HepG2 (cell line): Measurements from ENCODE around the gene TCFL5. TPM values are rescaled to one million over a fixed set of nuclear protein-coding genes. Genes with fewer than 3 reads are reported as not detected.

Experiments used
- CBFB ChIP-seq: sonication (generic); formaldehyde crosslinking; IDR thresholded peaks from 2 replicates; pipeline ENCODE4 v1.4.0; 2020; ENCODE audit warnings: missing genetic modification reagents
- ELF1 ChIP-seq: sonication (generic); formaldehyde crosslinking; IDR thresholded peaks from 2 replicates; pipeline ENCODE4 v1.4.0; 2020; ENCODE audit warnings: missing genetic modification reagents
- ETV5 ChIP-seq: IDR thresholded peaks from 2 replicates; pipeline ENCODE4 v1.6.1; 2018; ENCODE audit warnings: missing biosample characterization, missing genetic modification reagents, inconsistent platforms, borderline replicate concordance
- FOXP1 ChIP-seq, 2 experiments: fragments of 450-650 bp in 1 of 2; IDR thresholded peaks; 2 replicates each; pipeline ENCODE4 v1.6.1; 2017 to 2018; ENCODE audit warnings: antibody characterized with exemption in 1 of 2
- MAFF ChIP-seq: IDR thresholded peaks from 2 replicates; pipeline ENCODE4 v1.6.1; 2011; ENCODE audit warnings: low read depth, low read length, improper control_type of control experiment
- NFKB2 ChIP-seq: sonication (generic); formaldehyde crosslinking; IDR thresholded peaks from 2 replicates; pipeline ENCODE4 v1.4.0; 2020; ENCODE audit warnings: missing genetic modification reagents, borderline replicate concordance
- NONO ChIP-seq, 2 experiments: fragments of 450-650 bp in 1 of 2; sonication (generic) in 1 of 2; formaldehyde crosslinking in 1 of 2; IDR thresholded peaks in 1 of 2; conservative IDR thresholded peaks in 1 of 2; 2 replicates each; pipeline versions ENCODE4 v1.6.1 to v1.8.0; 2017 to 2022; ENCODE audit warnings: mild to moderate bottlenecking in 1 of 2, missing genetic modification reagents in 1 of 2, moderate library complexity in 1 of 2
- PCBP2 ChIP-seq: fragments of 200-400 bp; formaldehyde crosslinking; optimal IDR thresholded peaks from 2 replicates; pipeline ENCODE3; 2018; ENCODE audit warnings: low read length, low read depth; ENCODE audit not compliant: poor library complexity, severe bottlenecking
- RNF2 ChIP-seq: fragments of 450-650 bp; conservative IDR thresholded peaks from 2 replicates; pipeline ENCODE4 v1.6.1; 2016; ENCODE audit warnings: low read depth
- YEATS2 ChIP-seq: sonication (generic); formaldehyde crosslinking; IDR thresholded peaks from 2 replicates; pipeline ENCODE4 v1.4.0; 2020; ENCODE audit warnings: missing genetic modification reagents, borderline replicate concordance
- ZBTB1 ChIP-seq: sonication (generic); formaldehyde crosslinking; IDR thresholded peaks from 2 replicates; pipeline ENCODE4 v1.4.0; 2020; ENCODE audit warnings: missing genetic modification reagents, borderline replicate concordance
- ZFP1 ChIP-seq: IDR thresholded peaks from 2 replicates; pipeline ENCODE4 v1.6.1; 2016
- ZNF678 ChIP-seq: sonication (generic); formaldehyde crosslinking; IDR thresholded peaks from 2 replicates; pipeline ENCODE4 v1.4.0; 2020; ENCODE audit warnings: mild to moderate bottlenecking, missing genetic modification reagents
- polyA plus RNA-seq, 8 experiments: library from polyadenylated mRNA; depleted of rRNA in 3 of 8; stranded (reverse) in 7 of 8; unstranded in 1 of 8; fragments of >200 nt; fragmentation: Illumina TruSeq in 4 of 8; extraction: Trizol in 4 of 8; gene quantifications; 2 replicates each; pipeline versions ENCODE4 v1.2.1 to v1.2.3, GENCODE V29; 2011 to 2016; ENCODE audit warnings: low read depth in 4 of 8, missing spikeins in 1 of 8, mixed read lengths in 1 of 8; ENCODE audit not compliant: insufficient read depth in 1 of 8
- total RNA-seq, 5 experiments: library from RNA; depleted of rRNA; stranded (reverse); fragments of >200 nt; fragmentation: Illumina TruSeq; extraction: Trizol; gene quantifications; 2 replicates each; pipeline ENCODE4 v1.2.3, GENCODE V29; 2016; ENCODE audit warnings: low read depth in 1 of 5
- TF ChIP-seq, protein P1 (sequence below): sonication (generic); IDR thresholded peaks from 2 replicates; pipeline ENCODE4 v1.6.1; 2016; ENCODE audit warnings: low read depth, borderline replicate concordance
- TF ChIP-seq, protein P2 (sequence below): sonication (generic); formaldehyde crosslinking; IDR thresholded peaks from 2 replicates; pipeline ENCODE4 v1.4.0; 2020; ENCODE audit warnings: missing genetic modification reagents, borderline replicate concordance
- TF ChIP-seq, protein P3 (sequence below): sonication (generic); formaldehyde crosslinking; IDR thresholded peaks from 2 replicates; pipeline ENCODE4 v1.4.0; 2020; ENCODE audit warnings: missing genetic modification reagents, mild to moderate bottlenecking, borderline replicate concordance
- TF ChIP-seq, protein P4 (sequence below): IDR thresholded peaks from 2 replicates; pipeline ENCODE4 v1.6.1; 2018; ENCODE audit warnings: missing genetic modification reagents, mild to moderate bottlenecking, missing compliant biosample characterization

Gene TCFL5
- total and polyA plus RNA-seq, 2 of the 13 experiments (the other 11 are each of a cell fraction or from before 2014, with no cell fraction given): 14.8 to 20.0 TPM

DNA sequence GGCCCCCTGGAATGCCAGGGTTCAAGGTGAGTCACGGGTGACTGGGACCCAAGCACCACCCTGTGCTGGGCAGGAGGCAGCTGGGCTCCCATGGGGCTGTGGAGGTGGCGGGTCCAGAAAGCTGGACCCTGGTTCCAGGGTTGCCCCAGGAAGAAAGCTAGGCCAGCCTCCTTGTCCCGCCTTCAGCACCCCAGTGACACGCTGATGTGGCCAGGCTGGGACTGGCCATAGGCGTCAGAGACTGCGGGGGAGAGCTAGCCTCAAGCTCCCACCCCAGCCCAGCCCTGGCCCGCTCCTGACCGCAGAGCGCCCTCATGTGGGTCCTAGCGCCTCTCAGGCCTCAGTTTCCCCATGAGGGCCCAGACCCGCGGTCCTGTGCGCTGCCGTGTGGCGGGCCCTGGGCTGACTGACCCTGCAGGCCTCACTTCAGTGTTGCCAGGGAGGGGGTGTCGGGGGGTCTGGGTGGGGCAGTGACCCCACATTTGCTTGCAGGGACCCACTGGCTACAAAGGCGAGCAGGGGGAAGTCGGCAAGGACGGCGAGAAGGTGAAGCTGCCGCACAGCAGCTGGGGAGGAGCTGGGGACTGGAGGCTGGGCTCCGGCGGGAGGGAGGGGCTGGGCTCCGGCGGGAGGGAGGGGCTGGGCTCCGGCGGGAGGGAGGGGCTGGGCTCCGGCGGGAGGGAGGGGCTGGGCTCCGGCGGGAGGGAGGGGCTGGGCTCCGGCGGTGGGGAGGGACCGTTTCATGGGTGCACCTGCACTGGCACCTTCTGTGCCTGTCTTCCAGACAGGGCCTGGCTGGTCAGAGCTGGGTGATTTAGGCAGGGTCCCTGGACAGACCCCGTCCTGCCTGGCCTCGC, 36.9 kb downstream of the TCFL5 start (continued):
- TF ChIP-seq PCBP2: no peak
- TF ChIP-seq NFKB2 (CRISPR knock-in tag): peak; percentile 48; the same call in 1 of the 2 replicates
- TF ChIP-seq ZBTB1: no peak
- TF ChIP-seq, protein P1, sequence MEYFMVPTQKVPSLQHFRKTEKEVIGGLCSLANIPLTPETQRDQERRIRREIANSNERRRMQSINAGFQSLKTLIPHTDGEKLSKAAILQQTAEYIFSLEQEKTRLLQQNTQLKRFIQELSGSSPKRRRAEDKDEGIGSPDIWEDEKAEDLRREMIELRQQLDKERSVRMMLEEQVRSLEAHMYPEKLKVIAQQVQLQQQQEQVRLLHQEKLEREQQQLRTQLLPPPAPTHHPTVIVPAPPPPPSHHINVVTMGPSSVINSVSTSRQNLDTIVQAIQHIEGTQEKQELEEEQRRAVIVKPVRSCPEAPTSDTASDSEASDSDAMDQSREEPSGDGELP: no peak
- peak; percentile 18; the same call in 1 of the 2 replicates for TF ChIP-seq ETV5 (CRISPR knock-in tag)
- TF ChIP-seq FOXP1 (IDR thresholded peaks at IDR 0.05): no peak
- TF ChIP-seq FOXP1 (CRISPR knock-in tag; IDR thresholded peaks at IDR 0.05): no peak
- TF ChIP-seq, protein P2, sequence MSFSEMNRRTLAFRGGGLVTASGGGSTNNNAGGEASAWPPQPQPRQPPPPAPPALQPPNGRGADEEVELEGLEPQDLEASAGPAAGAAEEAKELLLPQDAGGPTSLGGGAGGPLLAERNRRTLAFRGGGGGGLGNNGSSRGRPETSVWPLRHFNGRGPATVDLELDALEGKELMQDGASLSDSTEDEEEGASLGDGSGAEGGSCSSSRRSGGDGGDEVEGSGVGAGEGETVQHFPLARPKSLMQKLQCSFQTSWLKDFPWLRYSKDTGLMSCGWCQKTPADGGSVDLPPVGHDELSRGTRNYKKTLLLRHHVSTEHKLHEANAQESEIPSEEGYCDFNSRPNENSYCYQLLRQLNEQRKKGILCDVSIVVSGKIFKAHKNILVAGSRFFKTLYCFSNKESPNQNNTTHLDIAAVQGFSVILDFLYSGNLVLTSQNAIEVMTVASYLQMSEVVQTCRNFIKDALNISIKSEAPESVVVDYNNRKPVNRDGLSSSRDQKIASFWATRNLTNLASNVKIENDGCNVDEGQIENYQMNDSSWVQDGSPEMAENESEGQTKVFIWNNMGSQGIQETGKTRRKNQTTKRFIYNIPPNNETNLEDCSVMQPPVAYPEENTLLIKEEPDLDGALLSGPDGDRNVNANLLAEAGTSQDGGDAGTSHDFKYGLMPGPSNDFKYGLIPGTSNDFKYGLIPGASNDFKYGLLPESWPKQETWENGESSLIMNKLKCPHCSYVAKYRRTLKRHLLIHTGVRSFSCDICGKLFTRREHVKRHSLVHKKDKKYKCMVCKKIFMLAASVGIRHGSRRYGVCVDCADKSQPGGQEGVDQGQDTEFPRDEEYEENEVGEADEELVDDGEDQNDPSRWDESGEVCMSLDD: no peak
- no peak for TF ChIP-seq ZNF678 (CRISPR knock-in tag)
- no peak for TF ChIP-seq RNF2
- no peak for TF ChIP-seq CBFB (CRISPR knock-in tag)
- TF ChIP-seq MAFF: no peak
- TF ChIP-seq NONO (IDR thresholded peaks at IDR 0.05): no peak
- TF ChIP-seq NONO (CRISPR knock-in tag; conservative IDR thresholded peaks at IDR 0.05): peak; percentile 17; the same call in 1 of the 2 replicates
- TF ChIP-seq, protein P3, sequence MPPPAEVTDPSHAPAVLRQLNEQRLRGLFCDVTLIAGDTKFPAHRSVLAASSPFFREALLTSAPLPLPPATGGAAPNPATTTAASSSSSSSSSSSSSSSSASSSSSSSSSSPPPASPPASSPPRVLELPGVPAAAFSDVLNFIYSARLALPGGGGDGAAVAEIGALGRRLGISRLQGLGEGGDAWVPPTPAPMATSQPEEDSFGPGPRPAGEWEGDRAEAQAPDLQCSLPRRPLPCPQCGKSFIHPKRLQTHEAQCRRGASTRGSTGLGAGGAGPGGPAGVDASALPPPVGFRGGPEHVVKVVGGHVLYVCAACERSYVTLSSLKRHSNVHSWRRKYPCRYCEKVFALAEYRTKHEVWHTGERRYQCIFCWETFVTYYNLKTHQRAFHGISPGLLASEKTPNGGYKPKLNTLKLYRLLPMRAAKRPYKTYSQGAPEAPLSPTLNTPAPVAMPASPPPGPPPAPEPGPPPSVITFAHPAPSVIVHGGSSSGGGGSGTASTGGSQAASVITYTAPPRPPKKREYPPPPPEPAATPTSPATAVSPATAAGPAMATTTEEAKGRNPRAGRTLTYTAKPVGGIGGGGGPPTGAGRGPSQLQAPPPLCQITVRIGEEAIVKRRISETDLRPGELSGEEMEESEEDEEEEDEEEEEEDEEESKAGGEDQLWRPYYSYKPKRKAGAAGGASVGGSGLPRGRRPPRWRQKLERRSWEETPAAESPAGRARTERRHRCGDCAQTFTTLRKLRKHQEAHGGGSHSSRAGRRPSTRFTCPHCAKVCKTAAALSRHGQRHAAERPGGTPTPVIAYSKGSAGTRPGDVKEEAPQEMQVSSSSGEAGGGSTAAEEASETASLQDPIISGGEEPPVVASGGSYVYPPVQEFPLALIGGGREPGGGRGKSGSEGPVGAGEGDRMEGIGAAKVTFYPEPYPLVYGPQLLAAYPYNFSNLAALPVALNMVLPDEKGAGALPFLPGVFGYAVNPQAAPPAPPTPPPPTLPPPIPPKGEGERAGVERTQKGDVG: no peak
- TF ChIP-seq, protein P4, sequence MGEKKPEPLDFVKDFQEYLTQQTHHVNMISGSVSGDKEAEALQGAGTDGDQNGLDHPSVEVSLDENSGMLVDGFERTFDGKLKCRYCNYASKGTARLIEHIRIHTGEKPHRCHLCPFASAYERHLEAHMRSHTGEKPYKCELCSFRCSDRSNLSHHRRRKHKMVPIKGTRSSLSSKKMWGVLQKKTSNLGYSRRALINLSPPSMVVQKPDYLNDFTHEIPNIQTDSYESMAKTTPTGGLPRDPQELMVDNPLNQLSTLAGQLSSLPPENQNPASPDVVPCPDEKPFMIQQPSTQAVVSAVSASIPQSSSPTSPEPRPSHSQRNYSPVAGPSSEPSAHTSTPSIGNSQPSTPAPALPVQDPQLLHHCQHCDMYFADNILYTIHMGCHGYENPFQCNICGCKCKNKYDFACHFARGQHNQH (CRISPR knock-in tag): no peak
- 0 out of 2 replicates have a peak, but pooled peaks have one; percentile 10 for TF ChIP-seq ELF1
- no peak for TF ChIP-seq ZFP1 (CRISPR knock-in tag)
- no peak for TF ChIP-seq YEATS2 (CRISPR knock-in tag)
